Sigmoid colon (tissue), 7 donors: ENCODE data around the gene NKIRAS1. TPM values are rescaled to one million over a fixed set of nuclear protein-coding genes. Genes with fewer than 3 reads are reported as not detected.
A peak's percentile ranks its signal among the peaks of the same experiment; 100 is the strongest.

Source experiments
- DNase-seq: peaks from one replicate; pipeline ENCODE4 v3.0.0-alpha.2; 2019
- H3K27ac ChIP-seq, 4 donors: fragments of 200-600 bp; sonication (generic); one replicate each; pipeline ENCODE4 v1.5.1; 2016 to 2019; ENCODE audit warnings: mild to moderate bottlenecking in 1 of 4
- H3K27me3 ChIP-seq, 3 donors: fragments of 200-600 bp; sonication (generic); one replicate each; pipeline ENCODE4 v1.5.1; 2019; ENCODE audit warnings: mild to moderate bottlenecking in 1 of 3
- H3K36me3 ChIP-seq, 4 donors: fragments of 200-600 bp; sonication (generic); one replicate each; pipeline ENCODE4 v1.5.1; 2016 to 2019
- H3K4me1 ChIP-seq, 4 donors: fragments of 200-600 bp; sonication (generic); one replicate each; pipeline ENCODE4 v1.5.1; 2017 to 2019
- H3K4me3 ChIP-seq, 4 donors: fragments of 200-600 bp; sonication (generic); one replicate each; pipeline ENCODE4 v1.5.1; 2017 to 2019; ENCODE audit warnings: mild to moderate bottlenecking in 2 of 4, moderate library complexity in 1 of 4
- H3K9me3 ChIP-seq, 4 donors: fragments of 200-600 bp in 3 of 4; sonication (generic) in 3 of 4; one replicate each; pipeline versions ENCODE4 v1.5.1 to v1.6.1; 2013 to 2019
- EP300 ChIP-seq, 4 donors: sonication (generic); formaldehyde crosslinking; IDR thresholded peaks; one replicate each; pipeline ENCODE4 v1.6.1; 2017; ENCODE audit warnings: antibody characterized with exemption in 4 of 4
- POLR2A ChIP-seq, 2 donors: fragments of 450-650 bp; IDR thresholded peaks; one replicate each; pipeline ENCODE4 v1.6.1; 2016; ENCODE audit warnings: antibody characterized with exemption in 2 of 2, mild to moderate bottlenecking in 2 of 2, moderate library complexity in 2 of 2
- POLR2AphosphoS5 ChIP-seq, 4 donors: sonication (generic); formaldehyde crosslinking; IDR thresholded peaks; one replicate each; pipeline ENCODE4 v1.6.1; 2017; ENCODE audit warnings: antibody characterized with exemption in 4 of 4
- WGBS, 2 donors: extraction: QIAGEN DNeasy Blood & Tissue Kit; methylation state at CpG; one replicate each; pipeline ENCODE4 v1.1.7; 2013; 5-methylcytosine and 5-hydroxymethylcytosine counted together
- intact Hi-C: fragments of 100-400 bp; cut with DNase I; formaldehyde crosslinking; loops from one replicate; pipeline ENCODE4 v1.15.1; 2023
- polyA plus RNA-seq, 3 donors: library from polyadenylated mRNA; stranded (reverse); fragments of 200-250 nt; gene quantifications; one replicate each; pipeline ENCODE4 v1.2.3, GENCODE V29; 2013
- total RNA-seq, 4 donors: library from RNA; depleted of rRNA; stranded (reverse); fragments of >200 nt; gene quantifications; one replicate each; pipeline ENCODE4 v1.1.0, GENCODE V29; 2016
- TF ChIP-seq, protein P1 (sequence below), 4 experiments: fragments of 450-650 bp in 3 of 4; fragments of 200-600 bp in 1 of 4; IDR thresholded peaks; one replicate each; pipeline ENCODE4 v1.5.1; 2016 to 2019; ENCODE audit warnings: antibody characterized with exemption in 4 of 4, mild to moderate bottlenecking in 3 of 4, moderate library complexity in 2 of 4
- donor health status: healthy with polysubstance abuse.
- donor health status: Bipolar disorder and iron deficiency.
- donor health status: healthy.

The NKIRAS1 gene
- total and polyA plus RNA-seq, 7 donors: 4.2 to 29.3 (median 21.6) TPM

DNA sequence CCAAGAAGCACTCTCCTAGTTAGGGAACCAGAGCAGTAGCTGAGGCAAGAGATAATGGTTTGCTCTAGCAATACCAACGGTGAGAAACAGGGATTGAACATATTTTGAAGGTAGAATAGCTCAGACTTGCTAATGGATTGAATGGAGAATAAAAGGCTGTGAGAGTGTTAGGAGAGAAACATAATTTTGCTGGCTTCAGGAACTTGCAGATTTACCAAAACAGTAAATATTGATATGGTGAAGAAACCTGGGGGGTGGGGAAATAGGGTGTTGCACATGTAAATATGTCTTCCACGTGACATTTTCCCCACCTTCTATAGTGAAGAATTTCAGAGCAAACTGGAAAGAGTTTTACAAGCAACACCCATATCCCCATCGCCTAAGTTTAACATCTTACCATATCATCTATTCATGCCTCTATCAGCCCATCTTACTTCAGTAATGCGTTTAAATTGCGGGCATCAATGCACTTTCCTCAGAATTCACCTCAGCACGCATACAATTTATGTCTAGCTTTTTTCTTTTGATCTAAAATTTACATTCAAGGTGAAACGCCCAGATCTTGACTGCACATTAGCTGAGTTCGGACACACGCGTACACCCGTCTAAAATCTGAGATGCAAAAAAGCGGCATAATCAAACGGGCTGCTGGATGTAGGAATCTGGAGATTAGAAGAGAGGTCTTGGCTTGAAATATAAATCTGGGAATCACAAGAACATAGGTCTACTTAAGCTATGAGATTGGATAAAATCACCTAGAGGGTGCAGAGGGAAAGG, 27.4 kb upstream of the NKIRAS1 start:
- H3K4me1 ChIP-seq: peaks cover 0 to 34% (median 29%) of the 10 kb centered on the region in 4 donors
- no peaks in the 10 kb centered on the region for H3K36me3 ChIP-seq
- DNase-seq: no peak
- H3K27me3 ChIP-seq: no peaks in the 10 kb centered on the region
- WGBS, 2 donors: 5 to 10% methylated on average over 13 of the region's 13 CpGs
- intact Hi-C loops: no loop called here
- H3K27ac ChIP-seq: peak overlapping the region; percentile 93 to 100 (median 99)
- H3K4me3 ChIP-seq: peak overlapping the region; percentile 79 to 94 (median 92)
- no peak for TF ChIP-seq POLR2AphosphoS5 (IDR thresholded peaks at IDR 0.05)
- TF ChIP-seq, protein P1, sequence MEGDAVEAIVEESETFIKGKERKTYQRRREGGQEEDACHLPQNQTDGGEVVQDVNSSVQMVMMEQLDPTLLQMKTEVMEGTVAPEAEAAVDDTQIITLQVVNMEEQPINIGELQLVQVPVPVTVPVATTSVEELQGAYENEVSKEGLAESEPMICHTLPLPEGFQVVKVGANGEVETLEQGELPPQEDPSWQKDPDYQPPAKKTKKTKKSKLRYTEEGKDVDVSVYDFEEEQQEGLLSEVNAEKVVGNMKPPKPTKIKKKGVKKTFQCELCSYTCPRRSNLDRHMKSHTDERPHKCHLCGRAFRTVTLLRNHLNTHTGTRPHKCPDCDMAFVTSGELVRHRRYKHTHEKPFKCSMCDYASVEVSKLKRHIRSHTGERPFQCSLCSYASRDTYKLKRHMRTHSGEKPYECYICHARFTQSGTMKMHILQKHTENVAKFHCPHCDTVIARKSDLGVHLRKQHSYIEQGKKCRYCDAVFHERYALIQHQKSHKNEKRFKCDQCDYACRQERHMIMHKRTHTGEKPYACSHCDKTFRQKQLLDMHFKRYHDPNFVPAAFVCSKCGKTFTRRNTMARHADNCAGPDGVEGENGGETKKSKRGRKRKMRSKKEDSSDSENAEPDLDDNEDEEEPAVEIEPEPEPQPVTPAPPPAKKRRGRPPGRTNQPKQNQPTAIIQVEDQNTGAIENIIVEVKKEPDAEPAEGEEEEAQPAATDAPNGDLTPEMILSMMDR (IDR thresholded peaks at IDR 0.05): no peak
- TF ChIP-seq POLR2A (IDR thresholded peaks at IDR 0.05): no peak
- TF ChIP-seq EP300 (IDR thresholded peaks at IDR 0.05): no peak
- no peaks in the 10 kb centered on the region for H3K9me3 ChIP-seq

DNA sequence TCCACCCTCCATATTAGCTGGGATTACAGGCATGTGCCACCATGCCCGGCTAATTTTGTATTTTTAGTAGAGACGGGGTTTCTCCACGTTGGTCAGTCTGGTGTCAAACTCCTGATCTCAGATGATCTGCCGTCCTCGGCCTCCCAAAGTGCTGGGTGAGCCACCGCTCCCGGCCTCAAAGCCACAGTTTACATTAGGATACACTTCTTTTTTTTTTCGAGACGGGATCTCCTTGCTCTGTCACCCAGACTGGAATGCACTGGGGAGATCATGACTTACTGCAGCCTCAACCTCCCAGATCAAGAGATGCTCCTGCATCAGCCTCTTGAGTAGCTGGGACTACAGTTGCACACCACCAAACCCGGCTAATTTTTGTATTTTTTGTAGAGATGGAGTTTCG, 25.8 kb upstream of the NKIRAS1 start:
- TF ChIP-seq, protein P1 (IDR thresholded peaks at IDR 0.05): no peak
- TF ChIP-seq EP300 (IDR thresholded peaks at IDR 0.05) (no peak), POLR2A (IDR thresholded peaks at IDR 0.05) (no peak), POLR2AphosphoS5 (IDR thresholded peaks at IDR 0.05) (no peak)
- DNase-seq: no peak
- no peaks in the 10 kb centered on the region for H3K27me3 ChIP-seq
- peaks cover 0 to 18% (median 13%) of the 10 kb centered on the region in 4 donors for H3K4me1 ChIP-seq
- no peaks in the 10 kb centered on the region for H3K9me3 ChIP-seq
- WGBS, 2 donors: 89 to 92% methylated on average over 11 of the region's 11 CpGs
- H3K4me3 ChIP-seq: no peak overlapping the region
- intact Hi-C loops: no loop called here
- H3K27ac ChIP-seq: no peak overlapping the region
- H3K36me3 ChIP-seq: no peaks in the 10 kb centered on the region

DNA sequence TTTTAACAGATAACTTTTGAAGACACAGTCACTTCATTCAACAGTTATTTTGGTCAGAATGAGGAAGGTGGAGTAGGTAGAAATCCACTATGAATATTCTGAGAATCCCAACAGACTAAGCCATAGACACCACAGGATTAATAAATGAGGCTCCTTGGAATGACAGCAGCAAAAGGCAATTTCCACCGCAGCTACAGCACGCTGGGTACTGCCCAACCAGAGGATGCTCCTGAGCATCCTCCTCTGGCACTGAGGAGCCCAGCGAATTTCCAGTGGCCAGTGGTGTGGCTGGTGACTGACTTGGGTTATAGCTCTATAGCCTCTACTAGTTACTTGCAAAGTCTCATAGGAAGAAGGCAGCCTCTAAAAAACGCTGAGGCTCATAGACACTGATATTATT, 24.6 kb upstream of the NKIRAS1 start:
- Histone ChIP-seq H3K27ac (no peak overlapping the region), H3K9me3 (no peaks in the 10 kb centered on the region), H3K27me3 (no peaks in the 10 kb centered on the region), H3K4me3 (no peak overlapping the region), H3K4me1 (peaks cover 0 to 7% (median 1%) of the 10 kb centered on the region in 4 donors), H3K36me3 (no peaks in the 10 kb centered on the region)
- TF ChIP-seq, protein P1 (IDR thresholded peaks at IDR 0.05): no peak
- TF ChIP-seq POLR2AphosphoS5 (IDR thresholded peaks at IDR 0.05): no peak
- TF ChIP-seq EP300 (IDR thresholded peaks at IDR 0.05): no peak
- TF ChIP-seq POLR2A (IDR thresholded peaks at IDR 0.05): no peak
- DNase-seq: no peak
- WGBS, 2 donors: 86 to 92% methylated on average over 4 of the region's 4 CpGs
- intact Hi-C loops: no loop called here

DNA sequence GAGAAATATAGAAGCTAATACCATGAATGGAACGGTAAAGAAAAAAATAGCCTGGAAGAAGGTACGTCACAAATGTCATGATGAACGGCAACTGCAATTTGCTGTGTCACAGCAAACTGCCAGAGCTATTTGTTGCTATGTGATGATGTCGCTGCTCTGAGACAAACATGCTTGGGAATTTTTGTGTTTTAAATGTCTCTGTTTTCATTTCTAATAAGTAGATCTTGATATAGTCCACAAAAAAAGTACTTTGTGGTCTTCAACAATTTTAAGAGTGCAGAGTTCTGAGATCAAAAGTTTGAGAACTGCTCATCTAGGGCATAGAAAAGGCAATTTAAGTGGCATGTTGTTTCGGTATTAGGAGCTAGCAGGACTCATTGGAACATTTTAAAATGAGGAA, 24.0 kb upstream of the NKIRAS1 start:
- Histone ChIP-seq H3K27ac (no peak overlapping the region), H3K9me3 (no peaks in the 10 kb centered on the region), H3K36me3 (no peaks in the 10 kb centered on the region), H3K4me1 (peaks cover 0 to 6% (median 0%) of the 10 kb centered on the region in 4 donors), H3K4me3 (no peak overlapping the region), H3K27me3 (no peaks in the 10 kb centered on the region)
- 89 to 92% methylated on average over 5 of the region's 5 CpGs for WGBS, 2 donors
- DNase-seq: no peak
- intact Hi-C loops: no loop called here
- no peak for TF ChIP-seq POLR2AphosphoS5 (IDR thresholded peaks at IDR 0.05)
- TF ChIP-seq POLR2A (IDR thresholded peaks at IDR 0.05): no peak
- TF ChIP-seq, protein P1 (IDR thresholded peaks at IDR 0.05): no peak
- TF ChIP-seq EP300 (IDR thresholded peaks at IDR 0.05): no peak
